Erythroblast (primary cell): ENCODE data around the gene CYP2C19.

ENCODE experiments used
- GATA1 ChIP-seq: IDR thresholded peaks from 2 replicates; pipeline ENCODE4 v1.6.1; 2011; ENCODE audit warnings: low read depth, mild to moderate bottlenecking, control low read depth, low read length, moderate library complexity
- POLR2A ChIP-seq: IDR thresholded peaks from 2 replicates; pipeline ENCODE4 v1.6.1; 2011; ENCODE audit warnings: mild to moderate bottlenecking, low read length

DNA sequence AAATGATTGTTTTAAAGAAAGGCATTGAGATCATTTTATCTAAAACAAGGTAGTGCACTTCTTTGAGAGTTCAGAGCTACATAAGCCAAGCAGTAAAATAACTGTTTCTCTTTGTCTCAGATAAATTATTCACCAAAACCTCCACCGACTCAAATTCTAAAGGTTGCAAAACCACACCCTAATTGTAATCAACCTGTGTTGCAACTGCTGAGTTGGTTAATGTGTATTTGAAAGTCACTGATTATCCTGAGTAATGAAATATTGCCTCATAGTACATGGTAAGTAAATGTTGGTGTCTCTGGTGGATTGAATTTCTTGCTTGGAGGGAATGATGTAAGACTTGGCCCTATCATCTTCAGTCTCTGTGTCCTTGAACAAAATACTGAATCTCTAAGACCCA is 140.1 kb downstream of the CYP2C19 start:
- TF ChIP-seq POLR2A = no peak
- TF ChIP-seq GATA1 = no peak
